H1 (cell line): ENCODE data around the gene SLX9. TPM values are rescaled to one million over a fixed set of nuclear protein-coding genes. Genes with fewer than 3 reads are reported as not detected.

Source experiments
- BCL11A ChIP-seq, 2 experiments: IDR thresholded peaks; one replicate each; pipeline ENCODE4 v1.6.1; 2011; ENCODE audit warnings: low read depth in 2 of 2, low read length in 2 of 2, mild to moderate bottlenecking in 2 of 2
- POU5F1 ChIP-seq: IDR thresholded peaks from 2 replicates; pipeline ENCODE4 v1.6.1; 2011; ENCODE audit warnings: low read depth, mild to moderate bottlenecking, low read length, moderate library complexity
- SP2 ChIP-seq: IDR thresholded peaks from 2 replicates; pipeline ENCODE4 v1.6.1; 2012; ENCODE audit warnings: mild to moderate bottlenecking, low read length, inconsistent platforms
- TAF7 ChIP-seq: optimal IDR thresholded peaks from 2 replicates; pipeline ENCODE3; 2011; ENCODE audit warnings: low read depth, mild to moderate bottlenecking, inconsistent platforms, low read length, moderate library complexity, borderline replicate concordance
- polyA plus RNA-seq, 7 experiments: library from polyadenylated mRNA; depleted of rRNA in 3 of 7; stranded (reverse) in 5 of 7; unstranded in 2 of 7; fragments of >200 nt in 5 of 7; fragments of 200-250 nt in 2 of 7; gene quantifications; 1 replicate in 5 of 7; 2 replicates in 1 of 7; 4 replicates in 1 of 7; pipeline versions ENCODE4 v1.2.1 to v1.2.3, GENCODE V29; 2011 to 2013; ENCODE audit warnings: missing spikeins in 2 of 7, mixed read lengths in 2 of 7
- total RNA-seq: library from RNA; stranded (reverse); fragmentation: NEBNext Ultra II Directional; extraction: Animal tissue kit (Norgen Biotek cat#: 25700); gene quantifications from 2 replicates; pipeline ENCODE4 v1.2.1, GENCODE V29; 2021

Gene SLX9
- total and polyA plus RNA-seq, 2 of the 8 experiments (the other 6 are each of a cell fraction or from before 2014, with no cell fraction given): 17.7 to 57.3 TPM

- TF ChIP-seq POU5F1 (no peak), BCL11A (IDR thresholded peaks at IDR 0.05; ENCODE audit: low read depth in 2 of 2, low read length in 2 of 2) (no peak), SP2 (no peak), TAF7 (no peak)
Observed at GRCh38 chr21:44934276-44934675, 5.6 kb upstream of the SLX9 start (continued).
